CD4-positive, CD25-positive, alpha-beta regulatory T cell (primary cell): ENCODE data around the gene PCDHB2. TPM values are rescaled to one million over a fixed set of nuclear protein-coding genes. Genes with fewer than 3 reads are reported as not detected.

Source experiments
- ATAC-seq, 2 donors: fragments of 150-1000 bp; cut with Tn5 transposase; one replicate each; pipeline ENCODE4 v1.10.0; 2021; ENCODE audit warnings: low read depth in 2 of 2, moderate number of reproducible peaks in 2 of 2, moderate library complexity in 1 of 2
- DNase-seq, 3 donors: peaks; one replicate each; pipeline versions ENCODE4 v3.0.0 to v3.0.0-alpha.2; 2012 to 2022; ENCODE audit warnings: mixed read lengths in 1 of 3
- H3K27ac ChIP-seq: one replicate; pipeline ENCODE4 v1.7.0; 2013; ENCODE audit warnings: mild to moderate bottlenecking, low read length; ENCODE audit not compliant: insufficient read depth, poor library complexity, severe bottlenecking
- H3K27me3 ChIP-seq: one replicate; pipeline ENCODE4 v1.7.0; 2013; ENCODE audit warnings: low read length; ENCODE audit not compliant: control insufficient read depth, insufficient read depth
- H3K36me3 ChIP-seq: one replicate; pipeline ENCODE4 v1.7.0; 2013; ENCODE audit warnings: mild to moderate bottlenecking, low read length, moderate library complexity; ENCODE audit not compliant: control insufficient read depth, insufficient read depth
- H3K4me1 ChIP-seq: 2 replicates; pipeline ENCODE4 v1.7.0; 2013; ENCODE audit warnings: mild to moderate bottlenecking, low read length; ENCODE audit not compliant: insufficient read depth, control insufficient read depth, poor library complexity, severe bottlenecking
- H3K4me3 ChIP-seq: one replicate; pipeline ENCODE4 v1.7.0; 2013; ENCODE audit warnings: low read depth, mild to moderate bottlenecking, low read length, moderate library complexity
- H3K9me3 ChIP-seq, 2 experiments: 1 replicate in 1 of 2; 2 replicates in 1 of 2; pipeline ENCODE4 v1.7.0; 2013; ENCODE audit warnings: low read length in 2 of 2, mild to moderate bottlenecking in 1 of 2, moderate library complexity in 1 of 2; ENCODE audit not compliant: control insufficient read depth in 2 of 2
- H3K27ac Mint-ChIP-seq, 3 donors: one replicate each; pipeline ENCODE4 v1.8.0; 2020 to 2022; ENCODE audit warnings: mild to moderate bottlenecking in 3 of 3, mixed read lengths in 3 of 3, moderate library complexity in 2 of 3
- H3K27me3 Mint-ChIP-seq: one replicate; pipeline ENCODE4 v1.8.0; 2022; ENCODE audit warnings: mild to moderate bottlenecking, mixed read lengths
- H3K36me3 Mint-ChIP-seq: one replicate; pipeline ENCODE4 v1.8.0; 2020; ENCODE audit warnings: mixed read lengths
- H3K4me1 Mint-ChIP-seq, 4 donors: one replicate each; pipeline ENCODE4 v1.8.0; 2020 to 2022; ENCODE audit warnings: mixed read lengths in 4 of 4, mild to moderate bottlenecking in 1 of 4
- H3K4me3 Mint-ChIP-seq, 4 donors: one replicate each; pipeline ENCODE4 v1.8.0; 2020 to 2022; ENCODE audit warnings: mild to moderate bottlenecking in 4 of 4, mixed read lengths in 4 of 4, moderate library complexity in 3 of 4
- H3K9me3 Mint-ChIP-seq, 7 donors: one replicate each; pipeline ENCODE4 v1.8.0; 2020 to 2022; ENCODE audit warnings: mixed read lengths in 7 of 7, mild to moderate bottlenecking in 3 of 7, moderate library complexity in 2 of 7
- polyA plus RNA-seq, 4 donors: library from polyadenylated mRNA; unstranded; fragments of 300-500 nt; fragmentation: Illumina TruSeq; gene quantifications; one replicate each; pipeline ENCODE4 v1.2.3, GENCODE V29; 2021
- total RNA-seq: library from RNA; stranded (reverse); gene quantifications from one replicate; pipeline ENCODE4 v1.2.3, GENCODE V29; 2022

PCDHB2 gene
- total RNA-seq (not detected), polyA plus RNA-seq (not detected)

- DNase-seq, result no peak
- H3K9me3 Mint-ChIP-seq, result peaks cover 0 to 22% (median 8%) of the 10 kb centered on the region in 7 donors
- H3K27me3 ChIP-seq, result no peaks in the 10 kb centered on the region
- no peak within 1 kb of the TSS for H3K27ac ChIP-seq
- H3K36me3 Mint-ChIP-seq, result no peaks in the 10 kb centered on the region
- no peaks in the 10 kb centered on the region for H3K36me3 ChIP-seq
- no peak within 1 kb of the TSS for H3K4me3 ChIP-seq
- H3K4me1 Mint-ChIP-seq, result no peaks in the 10 kb centered on the region
- no peaks in the 10 kb centered on the region for H3K4me1 ChIP-seq
- no peak for ATAC-seq
- H3K27ac Mint-ChIP-seq, result no peak within 1 kb of the TSS
- H3K27me3 Mint-ChIP-seq, result peaks cover 25% of the 10 kb centered on the region
- peaks cover 8 to 10% of the 10 kb centered on the region in 2 experiments for H3K9me3 ChIP-seq
- peak within 1 kb of the TSS in 1 of 4 donors; percentile 14 for H3K4me3 Mint-ChIP-seq
These were observed at the start of gene PCDHB2 for GRCh38 chr5:141094481-141095262. Gene PCDHB2 (plus strand): TSS chr5:141094615. CDS start chr5:141094791, 176 bp downstream.

- Mint-ChIP-seq H3K4me1 (peaks cover 0 to 8% (median 0%) of the 10 kb centered on the region in 4 donors), H3K27me3 (peaks cover 21% of the 10 kb centered on the region), H3K36me3 (no peaks in the 10 kb centered on the region), H3K27ac (no peak within 1 kb of the TSS), H3K4me3 (peak within 1 kb of the TSS in 3 of 4 donors; percentile 58 to 75 (median 65)), H3K9me3 (peaks cover 0 to 14% (median 7%) of the 10 kb centered on the region in 7 donors)
- H3K4me3 ChIP-seq, result no peak within 1 kb of the TSS
- H3K9me3 ChIP-seq, result peaks cover 2 to 12% of the 10 kb centered on the region in 2 experiments
- DNase-seq (no peak), ATAC-seq (no peak)
- no peaks in the 10 kb centered on the region for H3K36me3 ChIP-seq
- H3K27ac ChIP-seq, result no peak within 1 kb of the TSS
- H3K4me1 ChIP-seq, result no peaks in the 10 kb centered on the region
- peaks cover 1% of the 10 kb centered on the region for H3K27me3 ChIP-seq
These were observed 43.5 kb upstream of the PCDHB2 start, which contains the start of gene PCDHB1 for GRCh38 chr5:141050622-141051520. Gene PCDHB1 (plus strand): TSS chr5:141051374. CDS start chr5:141051471, 97 bp downstream.

DNA sequence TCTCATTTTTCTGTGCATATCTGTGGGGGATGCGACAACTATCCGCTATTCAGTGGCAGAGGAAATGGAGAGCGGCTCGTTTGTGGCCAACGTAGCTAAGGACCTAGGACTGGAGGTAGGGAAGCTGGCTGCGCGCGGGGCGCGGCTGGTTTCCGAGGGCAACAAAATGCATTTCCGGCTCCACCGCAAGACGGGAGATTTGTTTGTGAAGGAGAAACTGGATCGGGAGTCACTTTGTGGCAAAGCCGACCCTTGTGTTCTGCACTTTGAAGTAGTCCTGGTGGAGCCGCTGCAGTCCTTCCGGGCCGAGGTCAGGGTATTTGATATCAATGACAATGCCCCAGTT is 42.9 kb upstream of the PCDHB2 start:
- Mint-ChIP-seq H3K36me3 (no peaks in the 10 kb centered on the region), H3K9me3 (peaks cover 0 to 14% (median 7%) of the 10 kb centered on the region in 7 donors), H3K27ac (no peak overlapping the region), H3K4me3 (peak overlapping the region in 3 of 4 donors; percentile 58 to 75 (median 65)), H3K4me1 (peaks cover 0 to 8% (median 0%) of the 10 kb centered on the region in 4 donors), H3K27me3 (peaks cover 21% of the 10 kb centered on the region)
- ATAC-seq (no peak), DNase-seq (no peak)
- Histone ChIP-seq H3K27ac (no peak overlapping the region), H3K4me1 (no peaks in the 10 kb centered on the region), H3K9me3 (peaks cover 2 to 12% of the 10 kb centered on the region in 2 experiments), H3K4me3 (no peak overlapping the region), H3K36me3 (no peaks in the 10 kb centered on the region), H3K27me3 (peaks cover 1% of the 10 kb centered on the region)

DNA sequence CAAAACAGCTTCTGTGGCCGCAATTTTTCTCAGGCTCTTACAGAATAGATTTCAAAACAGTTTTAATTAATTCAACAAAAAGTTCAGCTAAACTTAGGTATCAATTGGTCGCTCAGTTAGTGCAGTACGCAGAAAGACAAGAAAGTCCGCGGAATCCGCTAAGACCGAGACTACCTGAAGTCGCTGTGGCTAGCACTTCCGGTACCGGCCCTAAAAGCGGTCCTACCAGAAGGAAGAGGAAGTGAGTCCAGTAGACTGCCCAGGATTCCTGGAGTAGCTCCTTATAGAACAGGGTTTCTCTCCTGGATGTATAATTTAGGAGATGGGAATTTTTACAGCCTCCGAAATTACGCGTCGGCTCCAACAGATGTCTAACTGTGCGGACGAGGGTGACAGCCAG is 16.6 kb upstream of the PCDHB2 start:
- Histone ChIP-seq H3K27me3 (no peaks in the 10 kb centered on the region), H3K4me3 (no peak overlapping the region), H3K27ac (no peak overlapping the region), H3K36me3 (no peaks in the 10 kb centered on the region), H3K4me1 (no peaks in the 10 kb centered on the region), H3K9me3 (no peaks in the 10 kb centered on the region)
- H3K4me1 Mint-ChIP-seq, result peaks cover 0 to 9% (median 3%) of the 10 kb centered on the region in 4 donors
- H3K9me3 Mint-ChIP-seq, result peaks cover 1 to 14% (median 6%) of the 10 kb centered on the region in 7 donors
- no peak overlapping the region for H3K27ac Mint-ChIP-seq
- DNase-seq (no peak), ATAC-seq (no peak)
- no peak overlapping the region for H3K4me3 Mint-ChIP-seq
- no peaks in the 10 kb centered on the region for H3K36me3 Mint-ChIP-seq
- peaks cover 6% of the 10 kb centered on the region for H3K27me3 Mint-ChIP-seq

DNA sequence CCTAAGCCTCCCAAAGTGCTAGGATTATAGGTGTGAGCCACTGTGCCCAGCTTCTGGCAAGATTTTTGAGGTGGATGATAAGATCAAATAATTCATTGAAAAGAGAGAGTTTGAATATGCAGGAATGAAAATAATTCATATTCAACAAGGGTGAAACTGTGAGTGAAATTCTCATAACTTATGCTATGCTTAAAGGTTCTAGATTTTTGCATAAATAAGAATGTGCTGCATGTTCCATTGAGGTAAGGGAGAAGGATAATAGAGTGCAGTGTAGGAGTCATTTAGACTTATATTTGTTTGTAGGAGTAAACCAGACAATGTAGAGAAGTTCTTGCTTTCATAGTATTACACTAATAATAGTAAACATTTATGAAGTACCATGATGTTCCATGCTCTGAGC is 12.2 kb upstream of the PCDHB2 start:
- no peak for ATAC-seq
- Histone ChIP-seq H3K27me3 (no peaks in the 10 kb centered on the region), H3K9me3 (peaks cover 0 to 7% of the 10 kb centered on the region in 2 experiments), H3K36me3 (no peaks in the 10 kb centered on the region), H3K27ac (no peak overlapping the region), H3K4me3 (no peak overlapping the region), H3K4me1 (no peaks in the 10 kb centered on the region)
- DNase-seq, result no peak
- Mint-ChIP-seq H3K9me3 (peaks cover 2 to 13% (median 4%) of the 10 kb centered on the region in 7 donors), H3K4me1 (peaks cover 0 to 10% (median 5%) of the 10 kb centered on the region in 4 donors), H3K4me3 (no peak overlapping the region), H3K36me3 (no peaks in the 10 kb centered on the region), H3K27me3 (peaks cover 17% of the 10 kb centered on the region), H3K27ac (no peak overlapping the region)

- H3K9me3 Mint-ChIP-seq, result peaks cover 0 to 11% (median 5%) of the 10 kb centered on the region in 7 donors
- H3K36me3 Mint-ChIP-seq, result no peaks in the 10 kb centered on the region
- DNase-seq (peak in 2 of 3 donors; percentile 25 to 37), ATAC-seq (peak in 1 of 2 donors; percentile 37)
- peaks cover 0 to 7% of the 10 kb centered on the region in 2 experiments for H3K9me3 ChIP-seq
- no peak overlapping the region for H3K27ac ChIP-seq
- no peaks in the 10 kb centered on the region for H3K36me3 ChIP-seq
- H3K4me3 Mint-ChIP-seq, result peak overlapping the region; percentile 9 to 87 (median 82)
- H3K27ac Mint-ChIP-seq, result peak overlapping the region in 1 of 3 donors; percentile 84
- peaks cover 21% of the 10 kb centered on the region for H3K27me3 Mint-ChIP-seq
- peak overlapping the region; percentile 33 for H3K4me3 ChIP-seq
- peaks cover 0 to 10% (median 5%) of the 10 kb centered on the region in 4 donors for H3K4me1 Mint-ChIP-seq
- H3K27me3 ChIP-seq, result no peaks in the 10 kb centered on the region
- no peaks in the 10 kb centered on the region for H3K4me1 ChIP-seq
These were observed 9.9 kb upstream of the PCDHB2 start for GRCh38 chr5:141084487-141084989.

DNA sequence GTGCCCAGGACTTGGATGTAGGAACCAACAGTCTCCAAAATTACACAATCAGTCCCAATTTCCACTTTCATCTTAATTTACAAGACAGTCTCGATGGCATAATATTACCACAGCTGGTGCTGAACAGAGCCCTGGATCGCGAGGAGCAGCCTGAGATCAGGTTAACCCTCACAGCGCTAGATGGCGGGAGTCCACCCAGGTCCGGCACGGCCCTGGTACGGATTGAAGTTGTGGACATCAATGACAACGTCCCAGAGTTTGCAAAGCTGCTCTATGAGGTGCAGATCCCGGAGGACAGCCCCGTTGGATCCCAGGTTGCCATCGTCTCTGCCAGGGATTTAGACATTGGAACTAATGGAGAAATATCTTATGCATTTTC is 837 bp downstream of the PCDHB2 start:
- Histone ChIP-seq H3K27me3 (no peaks in the 10 kb centered on the region), H3K4me3 (no peak overlapping the region), H3K4me1 (no peaks in the 10 kb centered on the region), H3K27ac (no peak overlapping the region), H3K36me3 (no peaks in the 10 kb centered on the region), H3K9me3 (peaks cover 8 to 11% of the 10 kb centered on the region in 2 experiments)
- Mint-ChIP-seq H3K27ac (no peak overlapping the region), H3K27me3 (peaks cover 30% of the 10 kb centered on the region), H3K36me3 (no peaks in the 10 kb centered on the region), H3K9me3 (peaks cover 0 to 22% (median 10%) of the 10 kb centered on the region in 7 donors), H3K4me3 (no peak overlapping the region), H3K4me1 (no peaks in the 10 kb centered on the region)
- no peak for ATAC-seq
- no peak for DNase-seq
